Measurements from ENCODE around the gene AFMID. TPM values are rescaled to one million over a fixed set of nuclear protein-coding genes. Genes with fewer than 3 reads are reported as not detected.

The AFMID gene
- total and polyA plus RNA-seq, 9 of the 15 experiments (the other 6 are each of a cell fraction or from before 2014, with no cell fraction given) = 62.1 to 188 (median 74.4) TPM

DNA sequence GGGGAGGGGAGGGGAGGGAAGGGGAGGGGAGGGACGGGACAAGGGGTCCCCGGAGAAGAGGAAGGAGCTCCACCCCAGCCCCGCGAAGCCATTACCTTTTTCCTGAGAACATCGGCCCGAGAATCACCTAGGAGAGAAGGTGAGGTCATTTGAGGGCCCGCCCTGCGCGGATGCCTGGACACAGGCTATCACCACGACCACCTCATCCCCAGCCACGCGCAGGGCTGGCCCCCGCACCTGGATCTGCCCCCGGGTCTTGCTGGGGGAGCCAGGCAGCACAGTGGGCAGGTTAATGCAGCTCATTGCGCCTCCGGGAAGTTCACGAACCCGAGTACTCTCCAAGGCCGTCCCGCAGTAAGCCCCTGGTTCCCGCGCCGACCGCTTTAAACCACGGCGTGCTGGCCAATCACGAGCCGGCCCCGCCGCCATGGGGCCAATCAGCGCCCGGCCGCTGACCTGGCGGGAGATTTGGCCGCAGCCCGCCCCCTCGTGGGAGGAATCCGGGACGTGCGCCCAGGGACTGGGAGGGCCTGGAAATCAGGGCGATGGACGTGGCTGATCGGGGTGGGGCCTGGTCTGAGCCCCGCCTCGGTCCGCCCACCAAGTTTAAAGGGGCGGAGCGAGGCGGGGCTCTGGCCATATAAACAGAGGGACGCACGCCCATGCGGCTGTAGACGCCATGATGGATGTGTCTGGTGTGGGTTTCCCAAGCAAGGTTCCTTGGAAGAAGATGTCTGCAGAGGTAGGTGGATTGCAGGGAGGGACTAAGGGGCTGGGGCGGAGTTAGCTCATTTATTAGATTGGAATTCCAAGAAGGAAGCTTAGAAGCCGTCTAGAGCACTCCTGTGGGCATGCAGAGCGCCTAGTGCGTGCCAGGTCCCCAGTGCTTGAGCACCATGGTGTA, at the start of gene AFMID, which contains the start of gene TK1 (continued):
- TF ChIP-seq, protein P1, sequence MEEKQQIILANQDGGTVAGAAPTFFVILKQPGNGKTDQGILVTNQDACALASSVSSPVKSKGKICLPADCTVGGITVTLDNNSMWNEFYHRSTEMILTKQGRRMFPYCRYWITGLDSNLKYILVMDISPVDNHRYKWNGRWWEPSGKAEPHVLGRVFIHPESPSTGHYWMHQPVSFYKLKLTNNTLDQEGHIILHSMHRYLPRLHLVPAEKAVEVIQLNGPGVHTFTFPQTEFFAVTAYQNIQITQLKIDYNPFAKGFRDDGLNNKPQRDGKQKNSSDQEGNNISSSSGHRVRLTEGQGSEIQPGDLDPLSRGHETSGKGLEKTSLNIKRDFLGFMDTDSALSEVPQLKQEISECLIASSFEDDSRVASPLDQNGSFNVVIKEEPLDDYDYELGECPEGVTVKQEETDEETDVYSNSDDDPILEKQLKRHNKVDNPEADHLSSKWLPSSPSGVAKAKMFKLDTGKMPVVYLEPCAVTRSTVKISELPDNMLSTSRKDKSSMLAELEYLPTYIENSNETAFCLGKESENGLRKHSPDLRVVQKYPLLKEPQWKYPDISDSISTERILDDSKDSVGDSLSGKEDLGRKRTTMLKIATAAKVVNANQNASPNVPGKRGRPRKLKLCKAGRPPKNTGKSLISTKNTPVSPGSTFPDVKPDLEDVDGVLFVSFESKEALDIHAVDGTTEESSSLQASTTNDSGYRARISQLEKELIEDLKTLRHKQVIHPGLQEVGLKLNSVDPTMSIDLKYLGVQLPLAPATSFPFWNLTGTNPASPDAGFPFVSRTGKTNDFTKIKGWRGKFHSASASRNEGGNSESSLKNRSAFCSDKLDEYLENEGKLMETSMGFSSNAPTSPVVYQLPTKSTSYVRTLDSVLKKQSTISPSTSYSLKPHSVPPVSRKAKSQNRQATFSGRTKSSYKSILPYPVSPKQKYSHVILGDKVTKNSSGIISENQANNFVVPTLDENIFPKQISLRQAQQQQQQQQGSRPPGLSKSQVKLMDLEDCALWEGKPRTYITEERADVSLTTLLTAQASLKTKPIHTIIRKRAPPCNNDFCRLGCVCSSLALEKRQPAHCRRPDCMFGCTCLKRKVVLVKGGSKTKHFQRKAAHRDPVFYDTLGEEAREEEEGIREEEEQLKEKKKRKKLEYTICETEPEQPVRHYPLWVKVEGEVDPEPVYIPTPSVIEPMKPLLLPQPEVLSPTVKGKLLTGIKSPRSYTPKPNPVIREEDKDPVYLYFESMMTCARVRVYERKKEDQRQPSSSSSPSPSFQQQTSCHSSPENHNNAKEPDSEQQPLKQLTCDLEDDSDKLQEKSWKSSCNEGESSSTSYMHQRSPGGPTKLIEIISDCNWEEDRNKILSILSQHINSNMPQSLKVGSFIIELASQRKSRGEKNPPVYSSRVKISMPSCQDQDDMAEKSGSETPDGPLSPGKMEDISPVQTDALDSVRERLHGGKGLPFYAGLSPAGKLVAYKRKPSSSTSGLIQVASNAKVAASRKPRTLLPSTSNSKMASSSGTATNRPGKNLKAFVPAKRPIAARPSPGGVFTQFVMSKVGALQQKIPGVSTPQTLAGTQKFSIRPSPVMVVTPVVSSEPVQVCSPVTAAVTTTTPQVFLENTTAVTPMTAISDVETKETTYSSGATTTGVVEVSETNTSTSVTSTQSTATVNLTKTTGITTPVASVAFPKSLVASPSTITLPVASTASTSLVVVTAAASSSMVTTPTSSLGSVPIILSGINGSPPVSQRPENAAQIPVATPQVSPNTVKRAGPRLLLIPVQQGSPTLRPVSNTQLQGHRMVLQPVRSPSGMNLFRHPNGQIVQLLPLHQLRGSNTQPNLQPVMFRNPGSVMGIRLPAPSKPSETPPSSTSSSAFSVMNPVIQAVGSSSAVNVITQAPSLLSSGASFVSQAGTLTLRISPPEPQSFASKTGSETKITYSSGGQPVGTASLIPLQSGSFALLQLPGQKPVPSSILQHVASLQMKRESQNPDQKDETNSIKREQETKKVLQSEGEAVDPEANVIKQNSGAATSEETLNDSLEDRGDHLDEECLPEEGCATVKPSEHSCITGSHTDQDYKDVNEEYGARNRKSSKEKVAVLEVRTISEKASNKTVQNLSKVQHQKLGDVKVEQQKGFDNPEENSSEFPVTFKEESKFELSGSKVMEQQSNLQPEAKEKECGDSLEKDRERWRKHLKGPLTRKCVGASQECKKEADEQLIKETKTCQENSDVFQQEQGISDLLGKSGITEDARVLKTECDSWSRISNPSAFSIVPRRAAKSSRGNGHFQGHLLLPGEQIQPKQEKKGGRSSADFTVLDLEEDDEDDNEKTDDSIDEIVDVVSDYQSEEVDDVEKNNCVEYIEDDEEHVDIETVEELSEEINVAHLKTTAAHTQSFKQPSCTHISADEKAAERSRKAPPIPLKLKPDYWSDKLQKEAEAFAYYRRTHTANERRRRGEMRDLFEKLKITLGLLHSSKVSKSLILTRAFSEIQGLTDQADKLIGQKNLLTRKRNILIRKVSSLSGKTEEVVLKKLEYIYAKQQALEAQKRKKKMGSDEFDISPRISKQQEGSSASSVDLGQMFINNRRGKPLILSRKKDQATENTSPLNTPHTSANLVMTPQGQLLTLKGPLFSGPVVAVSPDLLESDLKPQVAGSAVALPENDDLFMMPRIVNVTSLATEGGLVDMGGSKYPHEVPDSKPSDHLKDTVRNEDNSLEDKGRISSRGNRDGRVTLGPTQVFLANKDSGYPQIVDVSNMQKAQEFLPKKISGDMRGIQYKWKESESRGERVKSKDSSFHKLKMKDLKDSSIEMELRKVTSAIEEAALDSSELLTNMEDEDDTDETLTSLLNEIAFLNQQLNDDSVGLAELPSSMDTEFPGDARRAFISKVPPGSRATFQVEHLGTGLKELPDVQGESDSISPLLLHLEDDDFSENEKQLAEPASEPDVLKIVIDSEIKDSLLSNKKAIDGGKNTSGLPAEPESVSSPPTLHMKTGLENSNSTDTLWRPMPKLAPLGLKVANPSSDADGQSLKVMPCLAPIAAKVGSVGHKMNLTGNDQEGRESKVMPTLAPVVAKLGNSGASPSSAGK (IDR thresholded peaks at IDR 0.05) = peak; percentile 84
- no peak for TF ChIP-seq ZNF696 (CRISPR knock-in tag; conservative IDR thresholded peaks at IDR 0.05)
- TF ChIP-seq, protein P2, sequence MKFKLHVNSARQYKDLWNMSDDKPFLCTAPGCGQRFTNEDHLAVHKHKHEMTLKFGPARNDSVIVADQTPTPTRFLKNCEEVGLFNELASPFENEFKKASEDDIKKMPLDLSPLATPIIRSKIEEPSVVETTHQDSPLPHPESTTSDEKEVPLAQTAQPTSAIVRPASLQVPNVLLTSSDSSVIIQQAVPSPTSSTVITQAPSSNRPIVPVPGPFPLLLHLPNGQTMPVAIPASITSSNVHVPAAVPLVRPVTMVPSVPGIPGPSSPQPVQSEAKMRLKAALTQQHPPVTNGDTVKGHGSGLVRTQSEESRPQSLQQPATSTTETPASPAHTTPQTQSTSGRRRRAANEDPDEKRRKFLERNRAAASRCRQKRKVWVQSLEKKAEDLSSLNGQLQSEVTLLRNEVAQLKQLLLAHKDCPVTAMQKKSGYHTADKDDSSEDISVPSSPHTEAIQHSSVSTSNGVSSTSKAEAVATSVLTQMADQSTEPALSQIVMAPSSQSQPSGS (CRISPR knock-in tag; IDR thresholded peaks at IDR 0.05) = no peak
- TF ChIP-seq SNRNP70 (optimal IDR thresholded peaks at IDR 0.05; ENCODE audit: low read depth, low read length) = no peak
- TF ChIP-seq ERF (CRISPR knock-in tag; IDR thresholded peaks at IDR 0.05) = peak; percentile 35; the same call in 1 of the 2 replicates
- peak; percentile 58; the same call in 1 of the 2 replicates for TF ChIP-seq JUN (IDR thresholded peaks at IDR 0.05; ENCODE audit: borderline replicate concordance, low read depth, low read length)
- TF ChIP-seq JUN (CRISPR knock-in tag; IDR thresholded peaks at IDR 0.05; ENCODE audit: borderline replicate concordance) = no peak; the same call in 1 of the 2 replicates
- peak; percentile 97 for TF ChIP-seq SUPT5H (IDR thresholded peaks at IDR 0.05)
- TF ChIP-seq TEAD1 (CRISPR knock-in tag; IDR thresholded peaks at IDR 0.05) = peak; percentile 100
- TF ChIP-seq RFX5 (IDR thresholded peaks at IDR 0.05; ENCODE audit: low read depth, low read length) = 0 out of 2 replicates have a peak, but pooled peaks have one; percentile 33
- peak; percentile 92 for TF ChIP-seq FIP1L1 (IDR thresholded peaks at IDR 0.05; ENCODE audit: low read depth, low read length, poor library complexity, severe bottlenecking)
